ENCODE results near the gene TMED10.
A peak's percentile ranks its signal among the peaks of the same experiment; 100 is the strongest.

TMED10 gene

GRCh38 chr14:75165586-75166391 is 10.6 kb downstream of the TMED10 start:
- CTCF ChIA-PET = interaction anchor here (0.5 to 0.9 kb wide), 2 partner anchors 10 to 34 kb away, joined by 3 read pairs; no protein-coding TSS in a partner anchor
- WGBS (ENCODE audit: insufficient coverage) = no CpG with 5 or more reads among the region's 8 CpGs
- DNase-seq = no peak

GRCh38 chr14:75164809-75165208 is 11.6 kb downstream of the TMED10 start:
- ChIA-PET CTCF (interaction anchor here (0.5 to 1.2 kb wide), 3 partner anchors 9 to 33 kb away, joined by 3 to 5 read pairs (median 3); no protein-coding TSS in a partner anchor), POLR2A (no interaction called here)
- no peak overlapping the region for H3K27ac ChIP-seq (ENCODE audit: insufficient read depth in 1 of 2, low read depth in 1 of 2, low read length in 2 of 2, poor library complexity in 1 of 2, severe bottlenecking in 2 of 2)
- peaks cover 0 to 7% (median 0%) of the 10 kb centered on the region in 4 experiments for H3K36me3 ChIP-seq (ENCODE audit: control insufficient read depth in 4 of 4, insufficient read depth in 4 of 4, low read length in 3 of 4)
- peaks cover 0 to 9% (median 2%) of the 10 kb centered on the region in 4 experiments for H3K4me1 ChIP-seq (ENCODE audit: control extremely low read depth in 1 of 4, control insufficient read depth in 4 of 4, insufficient read depth in 4 of 4, low read length in 3 of 4)
- no peaks in the 10 kb centered on the region for H3K9me3 ChIP-seq (ENCODE audit: control extremely low read depth in 1 of 5, control insufficient read depth in 4 of 5, insufficient read depth in 2 of 5, low read depth in 1 of 5, low read length in 4 of 5)
- WGBS (ENCODE audit: insufficient coverage) = no CpG with 5 or more reads among the region's 1 CpG
- no peaks in the 10 kb centered on the region for H3K27me3 ChIP-seq (replicated peaks in 2 of 5; ENCODE audit: control insufficient read depth in 4 of 5, insufficient read depth in 5 of 5, low read length in 4 of 5)
- no peak for DNase-seq
- H3K4me3 ChIP-seq (ENCODE audit: control insufficient read depth in 1 of 7, extremely low read depth in 1 of 7, insufficient read depth in 4 of 7, low read depth in 2 of 7, low read length in 6 of 7) = no peak overlapping the region

More at GRCh38 chr14:75165586-75166391, 10.6 kb downstream of the TMED10 start:
- POLR2A ChIA-PET = no interaction called here
- no peak overlapping the region for H3K4me3 ChIP-seq (ENCODE audit: control insufficient read depth in 1 of 7, extremely low read depth in 1 of 7, insufficient read depth in 4 of 7, low read depth in 2 of 7, low read length in 6 of 7)
- H3K4me1 ChIP-seq (ENCODE audit: control extremely low read depth in 1 of 4, control insufficient read depth in 4 of 4, insufficient read depth in 4 of 4, low read length in 3 of 4) = peaks cover 0 to 11% (median under 1%) of the 10 kb centered on the region in 4 experiments
- H3K27me3 ChIP-seq (replicated peaks in 2 of 5; ENCODE audit: control insufficient read depth in 4 of 5, insufficient read depth in 5 of 5, low read length in 4 of 5) = no peaks in the 10 kb centered on the region
- H3K27ac ChIP-seq (ENCODE audit: insufficient read depth in 1 of 2, low read depth in 1 of 2, low read length in 2 of 2, poor library complexity in 1 of 2, severe bottlenecking in 2 of 2) = no peak overlapping the region
- no peaks in the 10 kb centered on the region for H3K9me3 ChIP-seq (ENCODE audit: control extremely low read depth in 1 of 5, control insufficient read depth in 4 of 5, insufficient read depth in 2 of 5, low read depth in 1 of 5, low read length in 4 of 5)
- peaks cover 0 to 7% (median under 1%) of the 10 kb centered on the region in 4 experiments for H3K36me3 ChIP-seq (ENCODE audit: control insufficient read depth in 4 of 4, insufficient read depth in 4 of 4, low read length in 3 of 4)

GRCh38 chr14:75163677-75164076 is 12.7 kb downstream of the TMED10 start:
- H3K4me3 ChIP-seq (ENCODE audit: control insufficient read depth in 1 of 7, extremely low read depth in 1 of 7, insufficient read depth in 4 of 7, low read depth in 2 of 7, low read length in 6 of 7) = no peak overlapping the region
- no peak overlapping the region for H3K27ac ChIP-seq (ENCODE audit: insufficient read depth in 1 of 2, low read depth in 1 of 2, low read length in 2 of 2, poor library complexity in 1 of 2, severe bottlenecking in 2 of 2)
- no peak for DNase-seq
- H3K4me1 ChIP-seq (ENCODE audit: control extremely low read depth in 1 of 4, control insufficient read depth in 4 of 4, insufficient read depth in 4 of 4, low read length in 3 of 4) = peaks cover 0 to 13% (median 5%) of the 10 kb centered on the region in 4 experiments
- H3K27me3 ChIP-seq (replicated peaks in 2 of 5; ENCODE audit: control insufficient read depth in 4 of 5, insufficient read depth in 5 of 5, low read length in 4 of 5) = no peaks in the 10 kb centered on the region
- H3K36me3 ChIP-seq (ENCODE audit: control insufficient read depth in 4 of 4, insufficient read depth in 4 of 4, low read length in 3 of 4) = peaks cover 0 to 7% (median 0%) of the 10 kb centered on the region in 4 experiments
- no CpG with 5 or more reads among the region's 2 CpGs for WGBS (ENCODE audit: insufficient coverage)
- CTCF ChIA-PET = interaction anchor here (0.8 to 1.3 kb wide), 4 partner anchors 10 to 90 kb away, joined by 3 to 5 read pairs (median 4); no protein-coding TSS in a partner anchor
- POLR2A ChIA-PET = interaction anchor here (0.6 kb wide), 1 partner anchor 95 kb away, joined by 6 read pairs; no protein-coding TSS in a partner anchor
- no peaks in the 10 kb centered on the region for H3K9me3 ChIP-seq (ENCODE audit: control extremely low read depth in 1 of 5, control insufficient read depth in 4 of 5, insufficient read depth in 2 of 5, low read depth in 1 of 5, low read length in 4 of 5)

GRCh38 chr14:75162631-75163030 is 13.8 kb downstream of the TMED10 start:
- H3K27me3 ChIP-seq (replicated peaks in 2 of 5; ENCODE audit: control insufficient read depth in 4 of 5, insufficient read depth in 5 of 5, low read length in 4 of 5) = no peaks in the 10 kb centered on the region
- DNase-seq = no peak
- CTCF ChIA-PET = interaction anchor here (0.6 to 1.1 kb wide), 2 partner anchors 91 to 393 kb away, joined by 3 read pairs; no protein-coding TSS in a partner anchor
- no peaks in the 10 kb centered on the region for H3K9me3 ChIP-seq (ENCODE audit: control extremely low read depth in 1 of 5, control insufficient read depth in 4 of 5, insufficient read depth in 2 of 5, low read depth in 1 of 5, low read length in 4 of 5)
- peaks cover 0 to 7% (median 0%) of the 10 kb centered on the region in 4 experiments for H3K36me3 ChIP-seq (ENCODE audit: control insufficient read depth in 4 of 4, insufficient read depth in 4 of 4, low read length in 3 of 4)
- H3K4me1 ChIP-seq (ENCODE audit: control extremely low read depth in 1 of 4, control insufficient read depth in 4 of 4, insufficient read depth in 4 of 4, low read length in 3 of 4) = peaks cover 0 to 13% (median 5%) of the 10 kb centered on the region in 4 experiments
- 100% methylated on average over 2 of the region's 3 CpGs for WGBS (ENCODE audit: insufficient coverage)
- POLR2A ChIA-PET = no interaction called here
- no peak overlapping the region for H3K27ac ChIP-seq (ENCODE audit: insufficient read depth in 1 of 2, low read depth in 1 of 2, low read length in 2 of 2, poor library complexity in 1 of 2, severe bottlenecking in 2 of 2)
- no peak overlapping the region for H3K4me3 ChIP-seq (ENCODE audit: control insufficient read depth in 1 of 7, extremely low read depth in 1 of 7, insufficient read depth in 4 of 7, low read depth in 2 of 7, low read length in 6 of 7)

- Histone ChIP-seq H3K36me3 (ENCODE audit: control insufficient read depth in 4 of 4, insufficient read depth in 4 of 4, low read length in 3 of 4) (peaks cover 0 to 7% (median 0%) of the 10 kb centered on the region in 4 experiments), H3K4me3 (ENCODE audit: control insufficient read depth in 1 of 7, extremely low read depth in 1 of 7, insufficient read depth in 4 of 7, low read depth in 2 of 7, low read length in 6 of 7) (no peak overlapping the region), H3K9me3 (ENCODE audit: control extremely low read depth in 1 of 5, control insufficient read depth in 4 of 5, insufficient read depth in 2 of 5, low read depth in 1 of 5, low read length in 4 of 5) (no peaks in the 10 kb centered on the region), H3K4me1 (ENCODE audit: control extremely low read depth in 1 of 4, control insufficient read depth in 4 of 4, insufficient read depth in 4 of 4, low read length in 3 of 4) (peaks cover 3 to 19% (median 10%) of the 10 kb centered on the region in 4 experiments), H3K27me3 (replicated peaks in 2 of 5; ENCODE audit: control insufficient read depth in 4 of 5, insufficient read depth in 5 of 5, low read length in 4 of 5) (no peaks in the 10 kb centered on the region), H3K27ac (ENCODE audit: insufficient read depth in 1 of 2, low read depth in 1 of 2, low read length in 2 of 2, poor library complexity in 1 of 2, severe bottlenecking in 2 of 2) (no peak overlapping the region)
- ChIA-PET CTCF (interaction anchor here (1.1 to 1.6 kb wide), 3 partner anchors 9 to 128 kb away, joined by 3 to 5 read pairs (median 3); no protein-coding TSS in a partner anchor), POLR2A (no interaction called here)
- DNase-seq = no peak
- no CpG with 5 or more reads among the region's 6 CpGs for WGBS (ENCODE audit: insufficient coverage)
Measured at GRCh38 chr14:75158843-75159614, 17.4 kb downstream of the TMED10 start.

- H3K9me3 ChIP-seq (ENCODE audit: control extremely low read depth in 1 of 5, control insufficient read depth in 4 of 5, insufficient read depth in 2 of 5, low read depth in 1 of 5, low read length in 4 of 5) = no peaks in the 10 kb centered on the region
- peaks cover 3 to 19% (median 10%) of the 10 kb centered on the region in 4 experiments for H3K4me1 ChIP-seq (ENCODE audit: control extremely low read depth in 1 of 4, control insufficient read depth in 4 of 4, insufficient read depth in 4 of 4, low read length in 3 of 4)
- H3K27ac ChIP-seq (ENCODE audit: insufficient read depth in 1 of 2, low read depth in 1 of 2, low read length in 2 of 2, poor library complexity in 1 of 2, severe bottlenecking in 2 of 2) = no peak overlapping the region
- WGBS (ENCODE audit: insufficient coverage) = no CpG with 5 or more reads among the region's 3 CpGs
- POLR2A ChIA-PET = interaction anchor here (1.0 kb wide), 1 partner anchor 120 kb away, joined by 4 read pairs; no protein-coding TSS in a partner anchor
- peak in 2 of 3 donors; percentile 70 to 78 for DNase-seq
- CTCF ChIA-PET = interaction anchor here (1.2 to 1.4 kb wide), 4 partner anchors 9 to 141 kb away, joined by 3 to 4 read pairs (median 3); no protein-coding TSS in a partner anchor
- H3K27me3 ChIP-seq (replicated peaks in 2 of 5; ENCODE audit: control insufficient read depth in 4 of 5, insufficient read depth in 5 of 5, low read length in 4 of 5) = no peaks in the 10 kb centered on the region
- H3K4me3 ChIP-seq (ENCODE audit: control insufficient read depth in 1 of 7, extremely low read depth in 1 of 7, insufficient read depth in 4 of 7, low read depth in 2 of 7, low read length in 6 of 7) = no peak overlapping the region
- peaks cover 0 to 4% (median 2%) of the 10 kb centered on the region in 4 experiments for H3K36me3 ChIP-seq (ENCODE audit: control insufficient read depth in 4 of 4, insufficient read depth in 4 of 4, low read length in 3 of 4)
Measured at GRCh38 chr14:75156901-75157300, 19.5 kb downstream of the TMED10 start.
